ENCODE data around the gene EVA1C.

DNA sequence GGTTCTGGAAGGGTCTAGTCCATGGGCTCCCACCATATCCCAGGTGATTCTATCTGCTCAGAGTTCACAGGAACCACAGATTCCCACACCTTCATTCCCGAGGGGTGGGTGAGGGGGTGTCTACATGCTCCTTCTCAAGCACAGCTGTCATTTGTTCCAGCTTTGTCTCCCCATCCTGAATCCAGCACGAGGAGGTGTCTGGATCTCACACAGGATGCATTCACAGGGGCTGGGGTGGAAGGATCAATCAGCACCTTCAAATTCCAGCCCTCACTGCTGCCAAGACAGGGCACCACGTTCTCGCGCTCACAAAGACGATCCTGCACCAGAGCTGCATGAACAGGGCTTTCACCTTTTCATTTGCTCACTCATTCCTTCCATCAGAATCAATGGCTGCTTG, 120.1 kb downstream of the EVA1C start:
- no peak for TF ChIP-seq ARNT (IDR thresholded peaks at IDR 0.05)
- no peak for TF ChIP-seq PHF8 (IDR thresholded peaks at IDR 0.05; ENCODE audit: borderline replicate concordance, low read length)
- no peak for TF ChIP-seq BRD4 (IDR thresholded peaks at IDR 0.05)
- no peak for TF ChIP-seq POLR3A (IDR thresholded peaks at IDR 0.05; ENCODE audit: borderline replicate concordance, extremely low read depth, insufficient read depth, insufficient read length)
- no peak for TF ChIP-seq TCF7 (IDR thresholded peaks at IDR 0.05; ENCODE audit: borderline replicate concordance)
- no peak for TF ChIP-seq BRCA1 (IDR thresholded peaks at IDR 0.05)
- no peak for TF ChIP-seq BRCA1 (CRISPR knock-in tag; IDR thresholded peaks at IDR 0.05)
- TF ChIP-seq, protein P1, sequence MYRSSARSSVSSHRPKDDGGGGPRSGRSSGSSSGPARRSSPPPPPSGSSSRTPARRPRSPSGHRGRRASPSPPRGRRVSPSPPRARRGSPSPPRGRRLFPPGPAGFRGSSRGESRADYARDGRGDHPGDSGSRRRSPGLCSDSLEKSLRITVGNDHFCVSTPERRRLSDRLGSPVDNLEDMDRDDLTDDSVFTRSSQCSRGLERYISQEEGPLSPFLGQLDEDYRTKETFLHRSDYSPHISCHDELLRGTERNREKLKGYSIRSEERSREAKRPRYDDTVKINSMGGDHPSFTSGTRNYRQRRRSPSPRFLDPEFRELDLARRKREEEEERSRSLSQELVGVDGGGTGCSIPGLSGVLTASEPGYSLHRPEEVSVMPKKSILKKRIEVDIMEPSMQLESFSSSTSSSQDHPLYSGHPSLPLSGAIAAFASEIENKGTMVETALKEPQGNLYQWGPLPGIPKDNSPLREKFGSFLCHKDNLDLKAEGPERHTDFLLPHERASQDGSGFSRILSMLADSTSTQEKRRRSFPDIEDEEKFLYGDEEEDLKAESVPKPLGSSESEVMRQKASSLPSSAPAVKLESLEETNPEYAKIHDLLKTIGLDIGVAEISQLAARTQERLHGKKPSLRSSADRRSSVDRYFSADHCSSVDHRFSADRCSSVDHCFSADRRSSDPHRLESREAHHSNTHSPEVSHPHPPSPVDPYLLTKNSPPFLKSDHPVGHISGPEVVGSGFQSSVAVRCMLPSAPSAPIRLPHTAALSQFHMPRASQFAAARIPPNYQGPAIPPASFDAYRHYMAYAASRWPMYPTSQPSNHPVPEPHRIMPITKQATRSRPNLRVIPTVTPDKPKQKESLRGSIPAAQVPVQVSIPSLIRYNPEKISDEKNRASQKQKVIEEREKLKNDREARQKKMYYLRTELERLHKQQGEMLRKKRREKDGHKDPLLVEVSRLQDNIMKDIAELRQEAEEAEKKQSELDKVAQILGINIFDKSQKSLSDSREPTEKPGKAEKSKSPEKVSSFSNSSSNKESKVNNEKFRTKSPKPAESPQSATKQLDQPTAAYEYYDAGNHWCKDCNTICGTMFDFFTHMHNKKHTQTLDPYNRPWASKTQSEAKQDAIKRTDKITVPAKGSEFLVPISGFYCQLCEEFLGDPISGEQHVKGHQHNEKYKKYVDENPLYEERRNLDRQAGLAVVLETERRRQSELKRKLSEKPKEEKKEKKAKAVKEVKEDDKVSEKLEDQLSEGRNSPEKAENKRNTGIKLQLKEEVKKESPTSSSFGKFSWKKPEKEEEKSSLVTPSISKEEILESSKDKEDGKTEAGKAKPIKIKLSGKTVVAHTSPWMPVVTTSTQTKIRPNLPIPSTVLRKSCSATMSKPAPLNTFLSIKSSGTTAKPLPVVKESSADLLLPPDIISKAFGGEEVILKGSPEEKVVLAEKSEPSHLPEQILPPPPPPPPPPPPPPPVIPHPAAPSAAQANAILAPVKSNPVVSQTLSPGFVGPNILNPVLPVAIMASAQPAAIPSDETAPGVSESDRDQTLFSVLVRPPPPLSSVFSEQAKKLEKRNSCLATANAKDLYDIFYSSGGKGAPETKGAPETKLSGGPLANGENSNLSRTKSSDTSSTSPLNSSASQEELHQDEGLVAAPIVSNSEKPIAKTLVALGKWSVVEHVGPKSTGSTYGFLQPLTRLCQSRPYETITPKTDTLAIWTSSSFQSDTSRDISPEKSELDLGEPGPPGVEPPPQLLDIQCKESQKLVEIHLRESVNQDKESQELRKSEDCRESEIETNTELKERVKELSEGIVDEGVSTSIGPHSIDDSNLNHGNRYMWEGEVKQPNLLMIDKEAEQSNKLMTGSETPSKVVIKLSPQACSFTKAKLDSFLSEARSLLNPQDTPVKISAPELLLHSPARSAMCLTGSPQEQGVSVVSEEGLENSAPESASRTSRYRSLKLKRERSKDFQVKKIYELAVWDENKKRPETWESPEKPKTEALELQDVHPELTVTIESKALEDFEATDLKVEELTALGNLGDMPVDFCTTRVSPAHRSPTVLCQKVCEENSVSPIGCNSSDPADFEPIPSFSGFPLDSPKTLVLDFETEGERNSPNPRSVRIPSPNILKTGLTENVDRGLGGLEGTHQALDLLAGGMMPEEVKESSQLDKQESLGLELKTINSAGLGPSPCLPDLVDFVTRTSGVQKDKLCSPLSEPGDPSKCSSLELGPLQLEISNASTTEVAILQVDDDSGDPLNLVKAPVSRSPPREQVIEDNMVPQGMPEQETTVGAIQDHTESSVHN (IDR thresholded peaks at IDR 0.05; ENCODE audit: borderline replicate concordance in 1 of 2, low read depth in 1 of 2) = no peak
- TF ChIP-seq, protein P2, sequence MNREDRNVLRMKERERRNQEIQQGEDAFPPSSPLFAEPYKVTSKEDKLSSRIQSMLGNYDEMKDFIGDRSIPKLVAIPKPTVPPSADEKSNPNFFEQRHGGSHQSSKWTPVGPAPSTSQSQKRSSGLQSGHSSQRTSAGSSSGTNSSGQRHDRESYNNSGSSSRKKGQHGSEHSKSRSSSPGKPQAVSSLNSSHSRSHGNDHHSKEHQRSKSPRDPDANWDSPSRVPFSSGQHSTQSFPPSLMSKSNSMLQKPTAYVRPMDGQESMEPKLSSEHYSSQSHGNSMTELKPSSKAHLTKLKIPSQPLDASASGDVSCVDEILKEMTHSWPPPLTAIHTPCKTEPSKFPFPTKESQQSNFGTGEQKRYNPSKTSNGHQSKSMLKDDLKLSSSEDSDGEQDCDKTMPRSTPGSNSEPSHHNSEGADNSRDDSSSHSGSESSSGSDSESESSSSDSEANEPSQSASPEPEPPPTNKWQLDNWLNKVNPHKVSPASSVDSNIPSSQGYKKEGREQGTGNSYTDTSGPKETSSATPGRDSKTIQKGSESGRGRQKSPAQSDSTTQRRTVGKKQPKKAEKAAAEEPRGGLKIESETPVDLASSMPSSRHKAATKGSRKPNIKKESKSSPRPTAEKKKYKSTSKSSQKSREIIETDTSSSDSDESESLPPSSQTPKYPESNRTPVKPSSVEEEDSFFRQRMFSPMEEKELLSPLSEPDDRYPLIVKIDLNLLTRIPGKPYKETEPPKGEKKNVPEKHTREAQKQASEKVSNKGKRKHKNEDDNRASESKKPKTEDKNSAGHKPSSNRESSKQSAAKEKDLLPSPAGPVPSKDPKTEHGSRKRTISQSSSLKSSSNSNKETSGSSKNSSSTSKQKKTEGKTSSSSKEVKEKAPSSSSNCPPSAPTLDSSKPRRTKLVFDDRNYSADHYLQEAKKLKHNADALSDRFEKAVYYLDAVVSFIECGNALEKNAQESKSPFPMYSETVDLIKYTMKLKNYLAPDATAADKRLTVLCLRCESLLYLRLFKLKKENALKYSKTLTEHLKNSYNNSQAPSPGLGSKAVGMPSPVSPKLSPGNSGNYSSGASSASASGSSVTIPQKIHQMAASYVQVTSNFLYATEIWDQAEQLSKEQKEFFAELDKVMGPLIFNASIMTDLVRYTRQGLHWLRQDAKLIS (CRISPR knock-in tag; IDR thresholded peaks at IDR 0.05) = no peak
- TF ChIP-seq POLR2AphosphoS5 (IDR thresholded peaks at IDR 0.05; ENCODE audit: control insufficient read depth, insufficient read depth, low read depth, low read length) = no peak
